GM19025 (cell line): ENCODE measurements around the gene ANGEL2.
"Not testable (repeated sequence)": the region's sequence is repeated elsewhere in the genome, so short reads cannot be mapped to it uniquely, and the experiment has no call there.

Experiments used
- ATAC-seq: cut with Tn5 transposase; IDR thresholded peaks from one replicate; pipeline ENCODE4 v1.9.1; 2021; ENCODE audit warnings: mild to moderate bottlenecking, low read depth, moderate library complexity; ENCODE audit not compliant: unreplicated experiment

ANGEL2 gene

GRCh38 chr1:213020016-213020415, 4.3 kb upstream of the ANGEL2 start:
- ATAC-seq = no peak

GRCh38 chr1:213019450-213019849, 3.8 kb upstream of the ANGEL2 start:
- no peak for ATAC-seq

- ATAC-seq = no peak
These were observed 2.0 kb upstream of the ANGEL2 start for GRCh38 chr1:213017447-213018273.

GRCh38 chr1:213014642-213015041, 1.0 kb downstream of the ANGEL2 start:
- ATAC-seq = no peak

GRCh38 chr1:213008564-213008963, 7.1 kb downstream of the ANGEL2 start:
- peak; percentile 63 for ATAC-seq

GRCh38 chr1:213003256-213003655, 12.4 kb downstream of the ANGEL2 start:
- ATAC-seq = no peak

- ATAC-seq = no peak
These were observed 20.7 kb downstream of the ANGEL2 start for GRCh38 chr1:212994926-212995325.

GRCh38 chr1:212993960-212994359, 21.7 kb downstream of the ANGEL2 start:
- ATAC-seq = not testable (repeated sequence)

GRCh38 chr1:212990276-212990675, 25.4 kb downstream of the ANGEL2 start:
- no peak for ATAC-seq

- no peak for ATAC-seq
These were observed 27.9 kb downstream of the ANGEL2 start for GRCh38 chr1:212987702-212988322.

GRCh38 chr1:212986551-212986950, 29.1 kb downstream of the ANGEL2 start:
- no peak for ATAC-seq

GRCh38 chr1:212984522-212985291, 31.0 kb downstream of the ANGEL2 start:
- ATAC-seq = no peak

- ATAC-seq = no peak
These were observed 32.2 kb downstream of the ANGEL2 start for GRCh38 chr1:212983482-212983881.

- no peak for ATAC-seq
These were observed 33.1 kb downstream of the ANGEL2 start for GRCh38 chr1:212982430-212983152.

- peak; percentile 57 for ATAC-seq
These were observed 33.9 kb downstream of the ANGEL2 start for GRCh38 chr1:212981571-212982328.

- no peak for ATAC-seq
These were observed 34.6 kb downstream of the ANGEL2 start for GRCh38 chr1:212981025-212981495.

GRCh38 chr1:212980123-212980785, 35.4 kb downstream of the ANGEL2 start:
- ATAC-seq = no peak

- peak; percentile 62 for ATAC-seq
These were observed 36.1 kb downstream of the ANGEL2 start for GRCh38 chr1:212979340-212980122.
